GM12878 (cell line): Measurements from ENCODE around the gene ATP7B.

Source experiments
- CBX3 ChIP-seq: fragments of 200-600 bp; sonication (generic); IDR thresholded peaks from 2 replicates; pipeline ENCODE4 v1.6.1; 2016; ENCODE audit warnings: low read depth, borderline replicate concordance
- TCF7 ChIP-seq: IDR thresholded peaks from 2 replicates; pipeline ENCODE4 v1.6.1; 2014; ENCODE audit warnings: antibody characterized with exemption, borderline replicate concordance

- TF ChIP-seq CBX3 (no peak), TCF7 (no peak)
These were observed 15.3 kb downstream of the ATP7B start for GRCh38 chr13:51995677-51996551.
